ENCODE data around the gene CCDC126. TPM values are rescaled to one million over a fixed set of nuclear protein-coding genes. Genes with fewer than 3 reads are reported as not detected.
"Not testable (repeated sequence)": the region's sequence is repeated elsewhere in the genome, so short reads cannot be mapped to it uniquely, and the experiment has no call there.

CCDC126 gene
- 10 to 100 TPM; 10.3 to 13.4 (median 10.7) TPM for polyA plus RNA-seq (ENCODE audit: insufficient read depth in 1 of 5, insufficient read length in 5 of 5, low replicate concordance in 1 of 5)
- long read RNA-seq, donor 1, partial matches to known transcripts, result 0 of 6 reads
- long read RNA-seq, donor 1, other reads (novel, unspliced or antisense), result 0 of 6 reads
- long read RNA-seq, donor 2, partial matches to known transcripts, result 0 of 3 reads
- long read RNA-seq, donor 2, other reads (novel, unspliced or antisense), result 0 of 3 reads
- long read RNA-seq, donor 3, partial matches to known transcripts, result 5 of 9 reads
- long read RNA-seq, donor 3, other reads (novel, unspliced or antisense), result 0 of 9 reads
- long read RNA-seq, donor 4, partial matches to known transcripts, result 12 of 13 reads
- long read RNA-seq, donor 4, other reads (novel, unspliced or antisense), result 0 of 13 reads
- long read RNA-seq, donor 5, partial matches to known transcripts, result 0 of 7 reads
- long read RNA-seq, donor 5, other reads (novel, unspliced or antisense), result 0 of 7 reads
- long read RNA-seq, donor 6, partial matches to known transcripts, result 0 of 7 reads
- long read RNA-seq, donor 6, other reads (novel, unspliced or antisense), result 0 of 7 reads
- long read RNA-seq, donor 7, partial matches to known transcripts, result 0 of 6 reads
- long read RNA-seq, donor 7, other reads (novel, unspliced or antisense), result 0 of 6 reads
- long read RNA-seq, donor 8, partial matches to known transcripts, result 6 of 7 reads
- long read RNA-seq, donor 8, other reads (novel, unspliced or antisense), result 0 of 7 reads

- DNase-seq, result peak; percentile 90 to 91
These were observed at the start of gene CCDC126 for GRCh38 chr7:23597094-23598091. TSS of gene CCDC126 (plus strand) at chr7:23597382. CDS start at chr7:23611316, 13,934 bp downstream.

DNA sequence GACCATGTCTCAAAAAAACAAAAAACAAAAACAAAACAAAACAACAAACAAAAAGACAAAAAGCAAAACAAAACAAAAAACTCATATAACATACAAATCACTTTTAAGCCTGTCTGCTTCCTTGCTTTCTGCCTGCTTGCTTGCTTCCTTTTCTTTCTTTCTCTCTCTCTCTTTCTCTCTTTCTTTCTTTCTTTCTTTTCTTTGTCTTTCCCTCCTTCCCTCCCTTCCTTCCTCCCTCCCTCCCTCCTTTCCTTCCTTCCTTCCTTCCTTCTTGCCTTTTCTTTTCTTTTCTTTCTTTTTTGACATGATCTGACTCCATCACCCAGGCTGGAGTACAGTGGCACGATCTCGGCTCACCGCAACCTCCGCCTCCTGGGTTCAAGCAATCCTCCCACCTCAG lies 49.5 kb upstream of the CCDC126 start:
- DNase-seq, result no peak

DNA sequence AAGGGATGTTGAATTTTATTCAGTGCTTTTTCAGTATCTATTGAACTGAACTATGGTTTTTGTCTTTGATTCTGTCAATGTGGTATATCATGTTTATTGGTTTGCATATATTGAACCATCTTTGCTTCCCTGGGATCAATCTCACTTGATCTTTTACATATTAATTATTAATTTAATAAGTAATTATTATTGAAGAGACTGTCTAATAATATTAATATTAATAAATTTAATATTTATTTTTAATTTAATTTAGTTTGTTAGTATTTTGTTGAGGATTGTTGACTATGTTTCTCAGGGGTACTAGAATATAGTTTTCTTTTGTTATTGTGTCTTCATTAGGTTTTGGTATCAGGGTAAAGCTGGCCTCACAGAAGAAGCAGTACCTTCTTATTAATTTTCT lies 38.9 kb upstream of the CCDC126 start:
- no peak for DNase-seq

- peak; percentile 38 to 60 for DNase-seq
These were observed 26.5 kb upstream of the CCDC126 start for GRCh38 chr7:23570592-23571200.

GRCh38 chr7:23581975-23582374 lies 15.2 kb upstream of the CCDC126 start:
- DNase-seq, result not testable (repeated sequence)

- DNase-seq, result not testable (repeated sequence)
These were observed 11.9 kb upstream of the CCDC126 start for GRCh38 chr7:23585304-23585703.

DNA sequence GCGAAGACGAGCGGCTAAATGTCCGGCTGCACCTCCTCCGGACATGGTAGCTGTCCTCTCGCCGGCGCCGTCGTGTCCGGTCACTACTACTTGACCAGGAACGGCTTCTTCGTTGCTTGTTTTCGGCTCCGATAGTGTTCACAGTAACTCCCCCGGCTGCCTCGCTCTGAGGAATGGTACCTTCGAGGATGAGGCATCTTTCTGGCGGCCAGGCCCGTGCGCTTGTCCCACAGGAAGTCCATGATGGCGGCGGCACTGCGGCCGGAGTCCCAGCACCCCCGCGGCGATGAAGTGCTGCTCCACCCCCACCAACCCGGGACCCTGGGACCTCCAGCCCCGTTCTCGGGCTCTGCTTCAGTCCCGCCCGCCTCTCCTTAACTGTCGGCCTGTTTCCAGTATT lies 11.0 kb upstream of the CCDC126 start:
- DNase-seq, result no peak

- no peak for DNase-seq
These were observed 6.7 kb upstream of the CCDC126 start for GRCh38 chr7:23590529-23590928.

- no peak for DNase-seq
These were observed 3.5 kb upstream of the CCDC126 start for GRCh38 chr7:23593706-23594105.

- no peak for DNase-seq
These were observed 2.1 kb upstream of the CCDC126 start for GRCh38 chr7:23594879-23595604.

GRCh38 chr7:23598296-23598695 lies 1.1 kb downstream of the CCDC126 start:
- DNase-seq, result peak; percentile 4 to 6

DNA sequence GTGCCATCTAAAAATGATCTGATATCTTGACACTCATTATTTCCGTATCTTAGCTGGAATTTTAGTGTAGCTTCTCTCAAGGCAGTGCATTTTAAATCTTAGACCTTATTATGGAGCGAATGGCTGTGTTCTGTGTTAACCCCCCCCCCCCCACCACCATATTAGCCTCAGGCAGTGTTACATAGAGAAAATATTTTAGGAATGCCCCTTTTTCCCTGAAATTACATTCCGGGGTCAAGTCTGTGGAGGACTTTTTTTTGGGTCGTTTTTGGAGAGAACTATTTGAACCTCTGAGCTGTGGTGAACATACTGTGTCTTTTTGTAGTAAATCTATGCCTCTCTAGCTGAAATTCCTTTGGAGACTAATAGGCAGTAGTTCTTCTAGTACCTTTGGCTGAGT lies 3.1 kb downstream of the CCDC126 start:
- no peak for DNase-seq

DNA sequence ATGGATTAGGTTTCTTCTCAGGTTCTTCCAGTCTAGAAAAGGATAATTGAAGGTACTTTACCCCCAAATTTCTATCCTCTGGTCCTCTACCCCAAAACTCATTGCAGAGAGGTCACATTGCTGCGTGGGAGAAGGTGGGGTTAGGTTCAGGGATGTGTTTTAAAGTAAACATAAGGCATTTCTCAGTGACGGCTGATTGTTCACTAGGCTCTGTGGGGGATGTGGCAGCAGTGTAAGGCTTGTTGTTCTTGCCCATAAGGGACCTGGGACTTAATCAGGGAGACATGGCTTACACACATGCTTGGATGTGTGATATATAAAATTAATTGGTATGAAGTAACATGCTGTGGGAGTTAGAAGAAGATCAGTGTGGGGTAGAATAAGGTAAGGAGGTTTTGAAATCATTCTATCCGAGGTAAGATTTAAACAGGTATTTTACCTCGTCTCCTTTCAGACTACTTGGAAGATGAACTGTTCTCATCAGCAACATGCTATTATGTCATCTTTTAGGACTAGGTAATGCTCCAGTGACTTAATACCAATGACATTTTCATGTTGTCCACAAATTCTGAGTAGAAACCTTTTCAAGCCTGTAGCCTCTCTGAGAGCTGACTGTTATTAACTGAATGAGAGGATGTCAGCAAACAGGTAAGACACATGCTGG lies 6.6 kb downstream of the CCDC126 start:
- no peak for DNase-seq

GRCh38 chr7:23604296-23604640 lies 7.1 kb downstream of the CCDC126 start:
- DNase-seq, result no peak

DNA sequence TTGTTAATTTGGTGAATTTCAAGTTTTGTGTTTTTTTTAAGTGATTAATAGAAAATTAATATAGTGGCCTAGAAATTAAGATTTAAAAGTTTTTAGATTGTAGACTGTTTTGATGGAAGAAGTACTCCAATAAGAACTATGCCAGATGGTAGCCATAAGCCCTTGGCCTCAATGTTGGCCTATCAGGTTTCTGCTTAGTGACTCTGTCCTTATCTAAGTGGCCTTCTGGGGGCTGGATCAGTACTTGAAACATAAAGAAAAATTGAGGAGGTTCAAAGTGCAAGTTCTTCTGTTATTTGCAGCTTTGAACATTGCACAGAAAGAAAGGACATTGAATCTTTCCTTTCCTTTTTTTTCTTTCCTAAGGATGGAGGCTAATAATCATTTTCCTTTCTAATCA lies 9.9 kb downstream of the CCDC126 start:
- DNase-seq, result no peak

DNA sequence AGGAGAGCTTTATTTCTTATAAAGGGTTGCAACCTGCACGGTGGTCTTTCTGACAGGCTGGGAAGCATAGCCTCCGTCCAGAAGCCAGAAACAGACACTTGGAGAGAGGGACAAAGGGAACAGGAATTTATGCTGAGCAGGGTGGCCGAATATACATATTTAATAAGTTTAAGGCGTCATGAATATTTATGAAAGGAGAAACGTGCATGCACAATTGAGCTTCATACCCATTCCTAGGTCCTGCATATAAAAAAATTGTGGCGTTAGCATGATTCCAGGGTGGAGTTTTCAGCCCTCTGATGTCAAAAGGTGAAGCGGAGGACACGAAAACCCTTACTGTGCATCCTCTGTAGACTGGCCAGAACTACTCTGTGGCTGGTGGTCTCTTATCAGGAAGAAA lies 10.7 kb downstream of the CCDC126 start:
- DNase-seq, result no peak

GRCh38 chr7:23615331-23615730 lies 18.1 kb downstream of the CCDC126 start:
- DNase-seq, result peak; percentile 8 to 12

GRCh38 chr7:23616593-23616992 lies 19.4 kb downstream of the CCDC126 start:
- no peak for DNase-seq

GRCh38 chr7:23617482-23617881 lies 20.3 kb downstream of the CCDC126 start:
- DNase-seq, result no peak

GRCh38 chr7:23618241-23618640 lies 21.1 kb downstream of the CCDC126 start:
- DNase-seq, result no peak
